Choroid plexus epithelial cell (primary cell): ENCODE measurements around the gene MT1F.

Experiments
- DNase-seq: peaks from one replicate; pipeline ENCODE4 v3.0.0-alpha.2; 2010; ENCODE audit warnings: low read depth
- H3K4me3 ChIP-seq: 2 replicates; pipeline ENCODE4 v1.5.1; 2011; ENCODE audit warnings: low read depth, mild to moderate bottlenecking, control low read depth, low read length, moderate library complexity
- TF ChIP-seq, protein P1 (sequence below): conservative IDR thresholded peaks from 2 replicates; pipeline ENCODE4 v1.5.1; 2011; ENCODE audit warnings: low read depth, mild to moderate bottlenecking, control low read depth, inconsistent platforms, low read length, moderate library complexity

The MT1F gene

DNA sequence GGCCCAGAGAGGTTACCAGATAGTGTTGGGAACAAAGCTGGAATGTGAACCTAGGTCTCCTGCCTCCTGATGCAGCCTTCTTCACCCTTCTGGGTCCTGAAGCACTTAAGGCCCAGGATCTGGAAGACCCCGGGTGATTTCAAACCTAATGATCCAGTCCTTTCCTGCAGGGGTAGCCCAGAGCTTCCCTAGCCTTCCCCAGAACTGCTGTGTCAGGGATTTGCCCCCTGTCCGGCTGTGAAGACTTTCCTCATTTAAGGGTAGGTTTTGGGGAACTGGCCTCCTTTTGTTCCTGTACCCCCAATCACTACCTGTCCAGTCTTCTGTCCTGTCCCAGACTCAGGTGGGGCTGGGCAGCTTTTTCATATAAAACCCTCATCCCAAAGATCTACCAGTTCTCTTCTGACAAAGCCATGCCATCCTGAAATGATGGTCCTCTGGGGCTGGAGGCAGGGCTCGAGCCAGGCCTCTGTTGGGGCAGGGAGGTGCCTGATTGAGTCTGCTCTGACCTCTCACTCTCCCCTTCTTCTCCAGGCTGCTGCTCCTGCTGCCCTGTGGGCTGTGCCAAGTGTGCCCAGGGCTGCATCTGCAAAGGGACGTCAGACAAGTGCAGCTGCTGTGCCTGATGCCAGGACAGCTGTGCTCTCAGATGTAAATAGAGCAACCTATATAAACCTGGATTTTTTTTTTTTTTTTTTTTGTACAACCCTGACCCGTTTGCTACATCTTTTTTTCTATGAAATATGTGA is 25.8 kb downstream of the MT1F start:
- TF ChIP-seq, protein P1, sequence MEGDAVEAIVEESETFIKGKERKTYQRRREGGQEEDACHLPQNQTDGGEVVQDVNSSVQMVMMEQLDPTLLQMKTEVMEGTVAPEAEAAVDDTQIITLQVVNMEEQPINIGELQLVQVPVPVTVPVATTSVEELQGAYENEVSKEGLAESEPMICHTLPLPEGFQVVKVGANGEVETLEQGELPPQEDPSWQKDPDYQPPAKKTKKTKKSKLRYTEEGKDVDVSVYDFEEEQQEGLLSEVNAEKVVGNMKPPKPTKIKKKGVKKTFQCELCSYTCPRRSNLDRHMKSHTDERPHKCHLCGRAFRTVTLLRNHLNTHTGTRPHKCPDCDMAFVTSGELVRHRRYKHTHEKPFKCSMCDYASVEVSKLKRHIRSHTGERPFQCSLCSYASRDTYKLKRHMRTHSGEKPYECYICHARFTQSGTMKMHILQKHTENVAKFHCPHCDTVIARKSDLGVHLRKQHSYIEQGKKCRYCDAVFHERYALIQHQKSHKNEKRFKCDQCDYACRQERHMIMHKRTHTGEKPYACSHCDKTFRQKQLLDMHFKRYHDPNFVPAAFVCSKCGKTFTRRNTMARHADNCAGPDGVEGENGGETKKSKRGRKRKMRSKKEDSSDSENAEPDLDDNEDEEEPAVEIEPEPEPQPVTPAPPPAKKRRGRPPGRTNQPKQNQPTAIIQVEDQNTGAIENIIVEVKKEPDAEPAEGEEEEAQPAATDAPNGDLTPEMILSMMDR, result no peak
- no peak for DNase-seq
- no peak overlapping the region for H3K4me3 ChIP-seq

DNA sequence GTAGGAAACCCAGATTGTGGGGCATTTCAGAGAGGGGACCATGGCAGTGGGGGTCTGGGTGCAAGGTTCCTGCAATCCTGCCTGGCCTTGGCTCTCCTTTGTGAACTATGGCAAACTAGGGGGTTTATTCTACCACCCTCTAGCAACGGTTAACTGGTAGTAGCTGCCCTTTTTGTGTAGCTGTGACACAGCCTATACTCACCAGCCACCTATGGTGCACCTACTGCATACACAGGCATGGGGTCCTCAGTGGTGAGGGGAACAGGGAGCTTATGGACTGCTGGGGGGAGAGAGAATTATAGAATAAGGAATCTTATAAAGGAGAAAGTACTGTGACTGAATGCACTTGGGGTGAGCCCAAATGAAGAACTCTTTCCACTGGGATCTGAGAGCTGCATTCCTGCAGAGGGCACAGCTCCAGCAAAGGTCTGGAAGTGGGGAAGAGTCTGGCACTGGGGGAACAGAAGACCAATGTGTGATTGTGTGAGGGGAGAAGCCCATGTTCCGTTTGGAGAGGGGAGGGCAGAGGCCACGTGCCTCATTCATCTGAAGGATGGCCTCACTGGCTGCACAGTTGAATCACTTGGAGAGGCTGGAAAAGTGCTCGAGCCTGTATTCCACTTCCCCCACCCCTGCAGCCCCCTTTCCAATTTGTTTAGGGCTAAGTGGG is 26.6 kb downstream of the MT1F start:
- TF ChIP-seq, protein P1, result no peak
- no peak for DNase-seq

DNA sequence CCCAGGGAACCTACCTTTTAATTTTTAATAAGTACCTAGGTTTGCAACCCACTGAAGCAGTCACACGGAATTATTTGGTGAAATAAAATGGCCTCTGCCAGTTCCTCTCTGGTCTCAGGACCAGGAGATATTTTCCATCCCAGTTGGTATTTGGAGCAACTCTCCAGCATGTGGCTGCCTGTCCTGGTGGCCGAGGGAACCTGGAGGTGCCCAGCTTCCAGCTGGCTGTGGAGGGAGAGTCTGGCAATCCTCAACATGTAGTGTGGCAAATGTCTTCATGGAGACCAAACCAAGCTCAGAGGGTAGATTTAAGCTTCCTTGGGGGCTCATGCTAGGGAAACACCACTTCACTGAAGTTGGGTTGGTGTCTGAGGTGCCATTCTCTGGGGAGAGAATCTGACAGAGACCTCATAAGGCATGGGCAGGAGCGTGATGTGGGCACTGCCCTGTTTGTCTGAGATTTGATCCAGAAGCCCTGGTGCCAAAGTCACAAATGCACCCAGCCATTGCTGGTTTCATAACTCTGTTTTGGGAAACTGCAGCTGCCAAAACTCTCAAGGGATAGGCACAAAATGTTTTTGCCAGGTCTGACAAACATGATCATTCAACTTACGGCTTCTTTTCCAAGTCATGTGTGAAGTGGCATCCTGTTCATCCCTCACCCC is 27.3 kb downstream of the MT1F start:
- TF ChIP-seq, protein P1, result no peak
- H3K4me3 ChIP-seq, result no peak overlapping the region
- DNase-seq, result no peak

More for the DNA sequence above, 26.6 kb downstream of the MT1F start:
- H3K4me3 ChIP-seq, result no peak overlapping the region

DNA sequence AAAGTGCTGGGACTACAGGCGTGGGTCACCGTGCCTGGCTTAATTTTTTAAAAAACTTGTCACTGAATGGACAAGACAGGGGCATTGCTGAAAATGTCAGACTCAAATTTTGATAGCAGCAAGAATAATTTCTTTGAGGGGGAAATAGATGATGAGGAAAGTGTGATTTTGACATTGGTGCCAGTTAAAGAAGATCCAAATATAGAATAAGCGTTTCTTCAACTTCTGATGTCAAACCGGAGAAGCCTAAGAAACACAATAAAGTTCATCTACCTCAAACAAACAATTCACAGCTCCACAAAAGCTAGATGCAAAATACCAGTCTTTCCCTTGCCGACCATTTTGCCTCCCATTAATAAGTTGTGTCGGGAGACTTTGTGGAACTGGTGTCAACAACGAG is 29.0 kb downstream of the MT1F start:
- no peak overlapping the region for H3K4me3 ChIP-seq
- DNase-seq, result no peak
- TF ChIP-seq, protein P1, result no peak

DNA sequence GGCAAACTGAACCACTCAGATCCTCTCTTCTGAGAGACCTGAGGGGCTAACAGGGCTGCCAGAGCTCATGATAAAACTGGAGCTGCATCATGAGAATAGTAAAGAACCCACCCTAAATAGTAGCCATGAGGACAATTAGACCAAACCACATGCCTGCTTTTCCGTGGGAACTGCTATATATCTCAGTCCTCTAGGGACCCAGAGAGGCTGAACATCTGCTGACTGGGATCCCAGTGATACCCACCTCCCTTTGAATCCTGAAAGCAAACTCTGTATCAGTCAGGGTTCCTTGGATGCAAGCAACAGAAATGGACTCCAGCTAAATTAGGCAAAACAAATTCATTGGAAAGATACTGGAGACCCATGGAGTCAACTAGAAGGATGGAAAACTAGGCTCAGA is 31.0 kb downstream of the MT1F start:
- DNase-seq, result no peak
- TF ChIP-seq, protein P1, result no peak
- H3K4me3 ChIP-seq, result no peak overlapping the region

DNA sequence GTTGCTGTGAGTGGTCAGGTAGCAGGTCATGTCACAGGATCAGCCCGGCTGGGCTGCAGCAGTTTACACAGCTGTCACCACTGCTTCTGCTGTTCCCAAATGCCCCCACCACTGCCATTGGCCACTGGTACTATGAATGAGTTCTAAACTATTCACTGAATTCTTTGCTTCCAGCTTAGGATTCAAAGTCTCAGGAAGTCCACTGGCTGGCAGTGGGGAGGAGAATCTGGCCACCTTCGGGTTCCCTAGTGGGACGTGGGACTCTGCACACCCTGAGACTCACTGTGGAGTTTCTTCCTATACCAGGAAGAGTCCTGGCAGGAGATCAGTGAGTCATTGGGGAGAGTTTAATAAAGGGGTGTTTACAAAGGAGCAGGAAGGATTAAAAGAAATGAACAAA is 31.4 kb downstream of the MT1F start:
- DNase-seq, result no peak
- no peak overlapping the region for H3K4me3 ChIP-seq
- TF ChIP-seq, protein P1, result no peak
